OCI-LY3 (cell line): ENCODE results near the gene PPP1R14B.
"Not testable (repeated sequence)": the region's sequence is repeated elsewhere in the genome, so short reads cannot be mapped to it uniquely, and the experiment has no call there.

Experiments used
- H2AFZ ChIP-seq: fragments of 200-600, 300-600 bp; shearing (Covaris generic); 2 replicates; pipeline ENCODE4 v1.6.0; 2014; ENCODE audit warnings: antibody characterized with exemption, low read depth, low read length
- H3K27ac ChIP-seq: fragments of 200-600, 300-600 bp; sonication (generic); 2 replicates; pipeline ENCODE4 v1.5.1; 2014; ENCODE audit warnings: mild to moderate bottlenecking, low read length, moderate library complexity, mixed read lengths
- H3K27me3 ChIP-seq: fragments of 200-600, 300-600 bp; sonication (generic); 2 replicates; pipeline ENCODE4 v1.6.1; 2014; ENCODE audit warnings: low read depth, low read length, mixed read lengths
- H3K36me3 ChIP-seq: fragments of 200-600, 300-600 bp; sonication (generic); replicated peaks from 2 replicates; pipeline ENCODE3; 2014; ENCODE audit warnings: low read depth, low read length, mixed read lengths
- H3K4me1 ChIP-seq: fragments of 300-600, 200-600 bp; sonication (generic); 2 replicates; pipeline ENCODE4 v1.6.1; 2014; ENCODE audit warnings: low read length, mixed read lengths
- H3K4me2 ChIP-seq: fragments of 200-600, 300-600 bp; sonication (generic); 2 replicates; pipeline ENCODE4 v1.6.1; 2014; ENCODE audit warnings: low read length, mixed read lengths
- H3K4me3 ChIP-seq: fragments of 300-600, 200-600 bp; sonication (generic); 2 replicates; pipeline ENCODE4 v1.5.1; 2014; ENCODE audit warnings: antibody characterized with exemption, mild to moderate bottlenecking, low read length, moderate library complexity
- H3K79me2 ChIP-seq: fragments of 300-600, 200-600 bp; shearing (Covaris generic); 2 replicates; pipeline ENCODE4 v1.6.1; 2014; ENCODE audit warnings: mild to moderate bottlenecking, low read length, mixed read lengths
- H3K9ac ChIP-seq: fragments of 300-600, 200-600 bp; shearing (Covaris generic); 2 replicates; pipeline ENCODE4 v1.6.0; 2014; ENCODE audit warnings: mild to moderate bottlenecking, low read length, moderate library complexity
- H3K9me3 ChIP-seq: fragments of 200-600, 300-600 bp; shearing (Covaris generic); 2 replicates; pipeline ENCODE4 v1.6.1; 2014; ENCODE audit warnings: low read length, mixed read lengths; ENCODE audit not compliant: insufficient read depth
- H4K20me1 ChIP-seq: fragments of 200-600, 300-600 bp; sonication (generic); 2 replicates; pipeline ENCODE4 v1.6.1; 2016; ENCODE audit warnings: low read length, mixed read lengths; ENCODE audit not compliant: insufficient read depth
- EZH2phosphoT487 ChIP-seq: fragments of 200-600 bp; shearing (Covaris generic); IDR thresholded peaks from 2 replicates; pipeline ENCODE4 v1.6.1; 2018; ENCODE audit warnings: antibody characterized with exemption, mixed run types, low read depth
- TF ChIP-seq, protein P1 (sequence below): fragments of 200-600, 300-600 bp; sonication (generic); IDR thresholded peaks from 2 replicates; pipeline ENCODE4 v1.5.1; 2014; ENCODE audit warnings: antibody characterized with exemption, low read length, low read depth

Gene PPP1R14B

DNA sequence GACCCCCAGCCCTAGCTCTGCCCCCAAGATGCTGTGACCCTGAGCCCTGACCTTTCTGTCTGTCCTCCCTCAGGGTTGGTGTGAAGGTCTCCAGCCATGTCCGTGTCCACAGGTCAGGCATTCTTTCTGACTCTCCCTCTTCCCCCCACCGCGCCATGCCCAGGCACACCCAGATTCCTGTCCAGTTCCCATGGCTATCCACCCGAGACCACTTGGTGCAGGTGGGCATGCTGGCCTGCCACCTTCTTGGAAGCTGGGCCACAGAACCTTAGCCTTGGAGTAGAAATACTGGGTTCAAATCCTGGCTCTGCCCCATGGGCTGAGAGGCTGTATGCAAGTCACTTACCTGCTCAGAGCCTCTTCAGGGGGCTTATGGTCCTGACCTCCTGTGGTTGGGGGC lies 2.3 kb upstream of the PPP1R14B start:
- Histone ChIP-seq H3K79me2 (peaks cover 52% of the 10 kb centered on the region), H3K27me3 (no peaks in the 10 kb centered on the region), H2AFZ (no peak overlapping the region), H3K4me3 (no peak overlapping the region), H3K9ac (no peak overlapping the region), H4K20me1 (peaks cover 11% of the 10 kb centered on the region; the same call in 1 of the 2 replicates), H3K27ac (no peak overlapping the region), H3K9me3 (no peaks in the 10 kb centered on the region), H3K4me2 (no peak overlapping the region), H3K4me1 (peaks cover 40% of the 10 kb centered on the region), H3K36me3 (peaks cover 2% of the 10 kb centered on the region)
- TF ChIP-seq, protein P1, sequence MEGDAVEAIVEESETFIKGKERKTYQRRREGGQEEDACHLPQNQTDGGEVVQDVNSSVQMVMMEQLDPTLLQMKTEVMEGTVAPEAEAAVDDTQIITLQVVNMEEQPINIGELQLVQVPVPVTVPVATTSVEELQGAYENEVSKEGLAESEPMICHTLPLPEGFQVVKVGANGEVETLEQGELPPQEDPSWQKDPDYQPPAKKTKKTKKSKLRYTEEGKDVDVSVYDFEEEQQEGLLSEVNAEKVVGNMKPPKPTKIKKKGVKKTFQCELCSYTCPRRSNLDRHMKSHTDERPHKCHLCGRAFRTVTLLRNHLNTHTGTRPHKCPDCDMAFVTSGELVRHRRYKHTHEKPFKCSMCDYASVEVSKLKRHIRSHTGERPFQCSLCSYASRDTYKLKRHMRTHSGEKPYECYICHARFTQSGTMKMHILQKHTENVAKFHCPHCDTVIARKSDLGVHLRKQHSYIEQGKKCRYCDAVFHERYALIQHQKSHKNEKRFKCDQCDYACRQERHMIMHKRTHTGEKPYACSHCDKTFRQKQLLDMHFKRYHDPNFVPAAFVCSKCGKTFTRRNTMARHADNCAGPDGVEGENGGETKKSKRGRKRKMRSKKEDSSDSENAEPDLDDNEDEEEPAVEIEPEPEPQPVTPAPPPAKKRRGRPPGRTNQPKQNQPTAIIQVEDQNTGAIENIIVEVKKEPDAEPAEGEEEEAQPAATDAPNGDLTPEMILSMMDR = no peak
- no peak for TF ChIP-seq EZH2phosphoT487

DNA sequence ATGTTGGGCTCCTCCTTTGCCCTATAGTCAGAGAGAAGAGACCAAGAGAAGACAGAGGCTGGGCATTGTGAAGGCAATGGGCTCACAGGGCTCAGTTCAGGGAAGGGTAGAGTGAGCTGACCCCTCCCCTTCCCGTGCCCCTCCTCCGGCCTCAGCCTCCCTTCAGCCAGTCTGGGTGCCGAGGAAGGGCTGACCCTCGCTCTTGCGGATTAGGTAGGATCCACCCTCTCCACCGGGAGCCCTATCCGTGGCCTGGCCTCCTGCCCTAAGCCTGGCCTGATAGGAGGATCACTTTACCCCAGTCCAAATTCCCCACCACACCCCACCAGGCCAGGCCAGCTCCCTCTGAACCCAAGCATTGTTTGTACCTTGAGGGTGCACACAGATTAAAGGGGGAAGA lies 1.8 kb upstream of the PPP1R14B start:
- H4K20me1 ChIP-seq = peaks cover 8% of the 10 kb centered on the region; the same call in 1 of the 2 replicates
- H3K27me3 ChIP-seq = no peaks in the 10 kb centered on the region
- peaks cover 38% of the 10 kb centered on the region for H3K4me1 ChIP-seq
- no peak overlapping the region for H3K4me3 ChIP-seq
- no peak overlapping the region for H3K27ac ChIP-seq
- H3K9ac ChIP-seq = no peak overlapping the region
- no peak overlapping the region for H3K4me2 ChIP-seq
- peaks cover 7% of the 10 kb centered on the region for H3K36me3 ChIP-seq
- no peak overlapping the region for H2AFZ ChIP-seq
- no peaks in the 10 kb centered on the region for H3K9me3 ChIP-seq
- peaks cover 55% of the 10 kb centered on the region for H3K79me2 ChIP-seq
- TF ChIP-seq, protein P1 = no peak
- TF ChIP-seq EZH2phosphoT487 = no peak

DNA sequence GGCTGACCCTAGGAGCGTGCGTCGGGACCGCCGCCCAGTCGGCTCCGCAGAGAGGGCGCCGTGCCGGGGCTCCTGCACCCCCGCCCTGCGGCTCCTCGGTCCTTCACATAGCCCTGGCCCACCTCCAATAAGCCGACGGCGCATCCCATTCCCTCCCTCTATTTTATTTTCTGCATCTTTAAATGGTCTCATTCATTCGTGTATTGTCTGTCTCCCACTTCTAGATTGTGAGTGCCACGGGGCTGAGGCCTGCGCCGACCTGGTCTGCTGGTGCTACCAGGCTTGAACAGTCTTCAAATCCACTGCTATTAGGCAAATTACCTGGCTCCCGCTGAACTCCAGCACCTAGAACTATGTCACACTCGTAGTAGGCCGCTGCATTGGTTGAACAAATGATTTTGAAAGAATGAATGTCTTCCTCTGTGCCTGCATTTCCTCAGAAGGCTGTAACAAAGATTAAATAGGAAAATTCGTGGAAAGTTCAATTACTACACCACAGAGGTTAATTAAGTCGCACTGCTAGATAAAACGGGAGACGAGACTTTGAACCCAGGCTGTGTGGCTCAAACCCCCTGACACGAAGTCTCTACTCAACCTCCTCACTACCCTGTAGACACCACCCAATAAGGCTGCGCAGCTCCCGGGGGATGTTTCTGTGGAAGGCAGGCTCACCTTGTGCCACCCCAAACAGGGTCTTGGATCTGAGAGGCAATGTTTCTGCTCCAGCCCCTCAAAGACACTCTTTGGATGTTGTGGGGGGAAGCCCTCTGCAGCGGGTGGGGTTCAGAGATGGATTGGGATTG lies 1.2 kb upstream of the PPP1R14B start:
- TF ChIP-seq, protein P1 = no peak
- no peak for TF ChIP-seq EZH2phosphoT487
- H3K4me3 ChIP-seq = peak overlapping the region; percentile 89
- H3K27me3 ChIP-seq = no peaks in the 10 kb centered on the region
- peaks cover 37% of the 10 kb centered on the region for H3K4me1 ChIP-seq
- H3K36me3 ChIP-seq = peaks cover 14% of the 10 kb centered on the region
- H4K20me1 ChIP-seq = peaks cover 5% of the 10 kb centered on the region; the same call in 1 of the 2 replicates
- H3K27ac ChIP-seq = peak overlapping the region; percentile 78
- H3K9me3 ChIP-seq = no peaks in the 10 kb centered on the region
- peak overlapping the region; percentile 98 for H3K4me2 ChIP-seq
- peak overlapping the region; percentile 66 for H2AFZ ChIP-seq
- peaks cover 55% of the 10 kb centered on the region for H3K79me2 ChIP-seq
- peak overlapping the region; percentile 90 for H3K9ac ChIP-seq

DNA sequence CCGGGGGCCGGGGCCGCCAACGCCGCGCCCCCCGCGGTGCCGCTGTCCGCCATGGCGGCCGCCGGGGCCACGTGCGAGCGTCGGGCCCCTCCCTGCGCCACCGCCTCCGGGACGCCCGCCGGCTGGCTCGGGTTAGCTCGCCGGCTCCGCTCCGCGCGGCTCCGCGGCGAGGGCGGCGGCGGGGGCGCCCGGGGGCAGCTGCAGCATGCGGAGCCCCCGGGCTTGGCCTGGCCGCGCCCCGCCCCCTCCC lies 197 bp downstream of the PPP1R14B start:
- H3K27ac ChIP-seq = peak overlapping the region; percentile 78; the same call in 1 of the 2 replicates
- peak overlapping the region; percentile 97 for H3K4me3 ChIP-seq

More for the DNA sequence above, 197 bp downstream of the PPP1R14B start:
- not testable (repeated sequence) for H3K27me3 ChIP-seq, H3K9me3 ChIP-seq, H4K20me1 ChIP-seq, H2AFZ ChIP-seq
- peaks cover 19% of the 10 kb centered on the region for H3K36me3 ChIP-seq
- peak overlapping the region; percentile 87; the same call in 1 of the 2 replicates for H3K4me2 ChIP-seq
- peaks cover 39% of the 10 kb centered on the region for H3K4me1 ChIP-seq
- peaks cover 55% of the 10 kb centered on the region for H3K79me2 ChIP-seq
- peak overlapping the region; percentile 100; the same call in 1 of the 2 replicates for H3K9ac ChIP-seq
